DND-41 (cell line): Measurements from ENCODE around the gene ALG10B.
"Not testable (repeated sequence)": the region's sequence is repeated elsewhere in the genome, so short reads cannot be mapped to it uniquely, and the experiment has no call there.

Experiments
- ATAC-seq: fragments of 200-7000 bp; cut with Tn5 transposase; 3 replicates; pipeline ENCODE4 v1.9.1; 2021; ENCODE audit warnings: low read depth; ENCODE audit not compliant: insufficient read depth
- DNase-seq: peaks from one replicate; pipeline ENCODE4 v3.0.0-alpha.2; 2020
- H2AFZ ChIP-seq: 2 replicates; pipeline ENCODE4 v1.6.0; 2012; ENCODE audit warnings: low read depth, low read length
- H3K27ac ChIP-seq: 2 replicates; pipeline ENCODE4 v1.5.1; 2012; ENCODE audit warnings: low read length, inconsistent platforms
- H3K27me3 ChIP-seq: fragments of 200-600 bp; sonication (generic); 2 replicates; pipeline ENCODE4 v1.6.0; 2012; ENCODE audit warnings: low read length, mild to moderate bottlenecking, inconsistent platforms; ENCODE audit not compliant: insufficient read depth, poor library complexity
- H3K36me3 ChIP-seq: 2 replicates; pipeline ENCODE4 v1.5.1; 2012; ENCODE audit warnings: low read length, inconsistent platforms; ENCODE audit not compliant: insufficient read depth
- H3K4me1 ChIP-seq: 2 replicates; pipeline ENCODE4 v1.5.1; 2012; ENCODE audit warnings: mild to moderate bottlenecking, low read length; ENCODE audit not compliant: insufficient read depth
- H3K4me2 ChIP-seq: 2 replicates; pipeline ENCODE4 v1.6.0; 2012; ENCODE audit warnings: mild to moderate bottlenecking, moderate library complexity, low read length, inconsistent platforms; ENCODE audit not compliant: insufficient read depth
- H3K4me3 ChIP-seq, 2 experiments: fragments of 200-600 bp in 1 of 2; shearing (Covaris generic) in 1 of 2; 2 replicates each; pipeline ENCODE4 v1.5.1; 2012 to 2016; ENCODE audit warnings: inconsistent platforms in 2 of 2, low read length in 2 of 2, mild to moderate bottlenecking in 2 of 2, low read depth in 1 of 2, moderate library complexity in 1 of 2
- H3K79me2 ChIP-seq: 2 replicates; pipeline ENCODE4 v1.6.0; 2012; ENCODE audit warnings: low read length, inconsistent platforms; ENCODE audit not compliant: insufficient read depth
- H3K9ac ChIP-seq: 2 replicates; pipeline ENCODE4 v1.6.0; 2012; ENCODE audit warnings: low read depth, mild to moderate bottlenecking, inconsistent platforms, low read length, moderate library complexity
- H3K9me3 ChIP-seq: 2 replicates; pipeline ENCODE4 v1.5.1; 2012; ENCODE audit warnings: low read length, moderate library complexity, mild to moderate bottlenecking, inconsistent platforms; ENCODE audit not compliant: insufficient read depth, severe bottlenecking
- H4K20me1 ChIP-seq: 2 replicates; pipeline ENCODE4 v1.6.0; 2012; ENCODE audit warnings: low read length; ENCODE audit not compliant: insufficient read depth
- EZH2 ChIP-seq: IDR thresholded peaks from 3 replicates; pipeline ENCODE4 v1.6.1; 2012; ENCODE audit warnings: borderline replicate concordance, low read depth, mild to moderate bottlenecking, moderate library complexity, low read length, inconsistent platforms; ENCODE audit not compliant: severe bottlenecking
- TF ChIP-seq, protein P1 (sequence below): IDR thresholded peaks from 2 replicates; pipeline ENCODE4 v1.5.1; 2012; ENCODE audit warnings: borderline replicate concordance, low read length, moderate library complexity, mild to moderate bottlenecking; ENCODE audit not compliant: poor library complexity, severe bottlenecking; ENCODE audit errors: extremely low read depth

The ALG10B gene

GRCh38 chr12:38282886-38283285 is 33.7 kb upstream of the ALG10B start:
- H3K4me2 ChIP-seq, result no peak overlapping the region

GRCh38 chr12:38289396-38289795 is 27.2 kb upstream of the ALG10B start:
- H3K4me1 ChIP-seq, result no peaks in the 10 kb centered on the region
- no peaks in the 10 kb centered on the region for H3K79me2 ChIP-seq
- H4K20me1 ChIP-seq, result no peaks in the 10 kb centered on the region
- H3K27me3 ChIP-seq, result no peaks in the 10 kb centered on the region
- H2AFZ ChIP-seq, result no peak overlapping the region
- no peak overlapping the region for H3K4me2 ChIP-seq
- no peak for ATAC-seq
- no peak for DNase-seq
- no peak for TF ChIP-seq EZH2
- TF ChIP-seq, protein P1, sequence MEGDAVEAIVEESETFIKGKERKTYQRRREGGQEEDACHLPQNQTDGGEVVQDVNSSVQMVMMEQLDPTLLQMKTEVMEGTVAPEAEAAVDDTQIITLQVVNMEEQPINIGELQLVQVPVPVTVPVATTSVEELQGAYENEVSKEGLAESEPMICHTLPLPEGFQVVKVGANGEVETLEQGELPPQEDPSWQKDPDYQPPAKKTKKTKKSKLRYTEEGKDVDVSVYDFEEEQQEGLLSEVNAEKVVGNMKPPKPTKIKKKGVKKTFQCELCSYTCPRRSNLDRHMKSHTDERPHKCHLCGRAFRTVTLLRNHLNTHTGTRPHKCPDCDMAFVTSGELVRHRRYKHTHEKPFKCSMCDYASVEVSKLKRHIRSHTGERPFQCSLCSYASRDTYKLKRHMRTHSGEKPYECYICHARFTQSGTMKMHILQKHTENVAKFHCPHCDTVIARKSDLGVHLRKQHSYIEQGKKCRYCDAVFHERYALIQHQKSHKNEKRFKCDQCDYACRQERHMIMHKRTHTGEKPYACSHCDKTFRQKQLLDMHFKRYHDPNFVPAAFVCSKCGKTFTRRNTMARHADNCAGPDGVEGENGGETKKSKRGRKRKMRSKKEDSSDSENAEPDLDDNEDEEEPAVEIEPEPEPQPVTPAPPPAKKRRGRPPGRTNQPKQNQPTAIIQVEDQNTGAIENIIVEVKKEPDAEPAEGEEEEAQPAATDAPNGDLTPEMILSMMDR, result no peak
- no peak overlapping the region for H3K27ac ChIP-seq
- no peaks in the 10 kb centered on the region for H3K36me3 ChIP-seq
- no peak overlapping the region for H3K9ac ChIP-seq
- no peaks in the 10 kb centered on the region for H3K9me3 ChIP-seq
- H3K4me3 ChIP-seq, result no peak overlapping the region

More at GRCh38 chr12:38282886-38283285, 33.7 kb upstream of the ALG10B start:
- no peaks in the 10 kb centered on the region for H3K27me3 ChIP-seq
- ATAC-seq (no peak), DNase-seq (no peak)
- no peaks in the 10 kb centered on the region for H4K20me1 ChIP-seq
- no peak overlapping the region for H3K4me3 ChIP-seq
- TF ChIP-seq, protein P1, result no peak
- no peak for TF ChIP-seq EZH2
- no peak overlapping the region for H3K27ac ChIP-seq
- no peaks in the 10 kb centered on the region for H3K79me2 ChIP-seq
- no peaks in the 10 kb centered on the region for H3K36me3 ChIP-seq
- H2AFZ ChIP-seq, result no peak overlapping the region
- H3K4me1 ChIP-seq, result no peaks in the 10 kb centered on the region
- no peaks in the 10 kb centered on the region for H3K9me3 ChIP-seq
- no peak overlapping the region for H3K9ac ChIP-seq

DNA sequence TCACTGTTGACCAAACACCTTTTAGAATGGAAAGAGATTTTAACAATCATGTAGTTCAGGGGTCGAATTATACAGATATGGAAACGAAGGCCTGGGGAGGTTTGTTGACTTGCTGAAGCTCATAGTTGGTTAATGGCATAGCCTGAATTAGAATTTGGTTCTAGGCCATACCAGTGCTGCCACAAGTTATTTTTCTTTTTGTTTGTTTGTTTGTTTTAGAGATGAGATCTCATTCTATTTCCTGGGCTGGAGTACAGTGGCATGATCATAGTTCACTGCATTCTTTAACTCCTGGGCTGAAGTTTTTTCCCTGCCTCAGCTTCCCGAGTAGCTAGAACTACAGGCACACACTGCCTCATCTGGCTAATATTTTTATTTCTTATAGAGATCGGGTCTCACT is 25.4 kb upstream of the ALG10B start:
- Histone ChIP-seq H3K4me1 (no peaks in the 10 kb centered on the region), H3K9me3 (no peaks in the 10 kb centered on the region), H2AFZ (no peak overlapping the region), H3K36me3 (no peaks in the 10 kb centered on the region), H3K27me3 (no peaks in the 10 kb centered on the region), H4K20me1 (no peaks in the 10 kb centered on the region), H3K4me2 (no peak overlapping the region), H3K9ac (no peak overlapping the region), H3K4me3 (no peak overlapping the region), H3K79me2 (no peaks in the 10 kb centered on the region), H3K27ac (no peak overlapping the region)
- DNase-seq (no peak), ATAC-seq (no peak)
- TF ChIP-seq, protein P1, result no peak
- no peak for TF ChIP-seq EZH2

DNA sequence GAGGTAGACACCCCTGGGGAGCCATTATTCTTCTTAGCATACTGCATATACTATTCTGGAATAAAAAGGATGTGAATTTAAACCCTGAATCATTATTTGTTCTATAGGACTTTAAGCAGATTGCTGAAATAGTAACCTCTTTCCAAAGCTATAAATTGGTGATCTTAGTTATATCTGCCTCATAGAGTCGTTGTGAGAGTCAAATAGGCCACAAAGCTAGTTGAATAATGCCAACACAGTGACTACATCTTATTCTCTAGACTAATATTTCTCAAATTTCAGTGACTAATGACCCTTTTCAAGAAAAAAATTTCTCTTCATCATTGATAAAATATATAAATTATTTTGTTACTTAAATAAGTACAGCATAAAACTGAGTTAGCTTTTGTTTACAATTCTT is 13.6 kb upstream of the ALG10B start:
- not testable (repeated sequence) for DNase-seq, H3K4me3 ChIP-seq, H3K9me3 ChIP-seq, H3K79me2 ChIP-seq, H3K4me2 ChIP-seq, H3K9ac ChIP-seq, H2AFZ ChIP-seq, H3K36me3 ChIP-seq, H4K20me1 ChIP-seq, H3K4me1 ChIP-seq, H3K27ac ChIP-seq, ATAC-seq, H3K27me3 ChIP-seq

DNA sequence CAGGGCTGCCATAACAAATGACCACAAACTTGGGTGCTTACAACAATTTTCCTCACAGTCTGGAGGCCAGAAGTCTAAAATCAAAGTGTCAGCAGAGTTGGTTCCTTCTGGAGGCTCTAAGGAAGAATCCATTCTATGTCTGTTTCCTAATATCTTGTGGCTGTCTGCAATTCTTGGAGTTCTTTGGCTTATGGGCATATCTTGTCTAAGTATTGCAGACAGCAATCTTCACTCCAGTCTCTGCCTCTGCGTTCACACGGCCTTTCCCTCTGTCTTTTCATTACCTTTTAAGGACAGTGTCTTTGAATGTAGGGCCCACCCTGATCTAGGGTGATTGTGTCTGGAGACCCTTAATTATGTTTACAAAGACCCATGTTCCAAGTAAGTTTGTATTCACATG is 5.4 kb downstream of the ALG10B start:
- H3K4me2 ChIP-seq, H3K4me3 ChIP-seq, DNase-seq, H2AFZ ChIP-seq, H4K20me1 ChIP-seq, H3K27me3 ChIP-seq, H3K9ac ChIP-seq, H3K9me3 ChIP-seq, ATAC-seq, H3K27ac ChIP-seq, H3K79me2 ChIP-seq: not testable (repeated sequence)
- H3K4me1 ChIP-seq, result peaks cover 19% of the 10 kb centered on the region
- H3K36me3 ChIP-seq, result peaks cover 10% of the 10 kb centered on the region; the same call in 1 of the 2 replicates
